ENCODE results near the gene DLX4.

Gene DLX4, protein sequence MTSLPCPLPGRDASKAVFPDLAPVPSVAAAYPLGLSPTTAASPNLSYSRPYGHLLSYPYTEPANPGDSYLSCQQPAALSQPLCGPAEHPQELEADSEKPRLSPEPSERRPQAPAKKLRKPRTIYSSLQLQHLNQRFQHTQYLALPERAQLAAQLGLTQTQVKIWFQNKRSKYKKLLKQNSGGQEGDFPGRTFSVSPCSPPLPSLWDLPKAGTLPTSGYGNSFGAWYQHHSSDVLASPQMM

GRCh38 chr17:49969134-49969759, at the start of gene DLX4:
Gene DLX4, plus strand, starts transcription at chr17:49969190. Its CDS starts 279 bp downstream, at chr17:49969469.
- DNase-seq = no peak

DNA sequence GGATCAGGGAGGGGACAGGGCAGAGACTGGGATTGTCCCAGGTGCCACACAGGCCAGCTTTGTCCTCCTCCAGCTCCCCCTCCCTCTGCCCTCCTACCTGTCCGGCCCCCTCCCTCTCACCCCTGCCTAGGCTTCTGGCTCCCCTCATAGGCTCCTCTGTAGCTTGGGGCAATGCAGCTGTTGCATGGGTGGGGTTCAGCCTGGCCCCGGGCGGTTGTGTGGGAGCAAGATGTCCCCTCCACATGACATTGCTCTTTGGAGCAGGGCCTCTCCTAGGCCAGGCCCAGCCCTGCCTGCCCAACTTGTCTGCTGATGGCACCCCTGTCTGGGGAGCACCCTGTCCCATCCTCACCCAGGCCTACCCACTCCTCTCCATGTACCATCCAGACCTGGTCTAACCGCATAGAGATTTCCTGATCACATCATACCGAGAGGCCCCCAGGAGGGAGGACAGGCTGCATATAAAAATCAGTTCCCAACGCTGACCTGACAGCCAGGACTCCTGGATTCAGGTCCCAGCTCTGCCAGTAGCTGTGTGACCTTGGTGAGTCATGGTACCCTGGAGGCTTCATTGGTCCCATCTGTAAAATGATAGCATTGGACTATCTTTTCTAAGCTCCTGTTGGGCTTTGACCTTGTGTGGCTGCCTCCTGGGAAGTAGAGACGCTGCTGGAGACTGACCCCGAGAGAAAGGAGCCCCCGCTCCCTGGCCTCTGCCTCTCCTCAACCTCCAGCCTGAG, 48.8 kb upstream of the DLX4 start:
- no peak for DNase-seq

GRCh38 chr17:49922095-49922494, 46.9 kb upstream of the DLX4 start:
- no peak for DNase-seq

GRCh38 chr17:49924116-49924515, 44.9 kb upstream of the DLX4 start:
- DNase-seq = no peak

GRCh38 chr17:49924589-49924988, 44.4 kb upstream of the DLX4 start:
- DNase-seq = no peak

DNA sequence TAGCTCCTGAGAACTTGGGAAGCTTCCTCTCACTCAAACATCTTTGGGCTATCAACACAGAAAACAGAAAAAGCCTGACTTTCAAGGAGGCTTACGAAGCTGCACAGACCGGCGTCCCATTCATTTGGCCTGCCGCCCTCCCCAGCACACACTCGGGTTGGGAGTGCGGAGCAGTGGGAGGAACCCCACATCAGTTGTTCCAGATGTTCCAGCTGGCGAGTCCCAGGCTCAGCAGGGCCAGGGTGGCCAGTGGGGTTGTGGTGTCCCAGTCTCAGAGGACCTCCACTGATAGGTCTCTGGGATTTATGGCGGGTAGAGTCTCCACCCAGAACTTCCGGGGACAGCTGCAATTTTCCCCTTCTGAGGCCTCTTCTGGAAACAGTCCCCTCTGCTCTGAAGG, 43.1 kb upstream of the DLX4 start:
- DNase-seq = peak; percentile 51

DNA sequence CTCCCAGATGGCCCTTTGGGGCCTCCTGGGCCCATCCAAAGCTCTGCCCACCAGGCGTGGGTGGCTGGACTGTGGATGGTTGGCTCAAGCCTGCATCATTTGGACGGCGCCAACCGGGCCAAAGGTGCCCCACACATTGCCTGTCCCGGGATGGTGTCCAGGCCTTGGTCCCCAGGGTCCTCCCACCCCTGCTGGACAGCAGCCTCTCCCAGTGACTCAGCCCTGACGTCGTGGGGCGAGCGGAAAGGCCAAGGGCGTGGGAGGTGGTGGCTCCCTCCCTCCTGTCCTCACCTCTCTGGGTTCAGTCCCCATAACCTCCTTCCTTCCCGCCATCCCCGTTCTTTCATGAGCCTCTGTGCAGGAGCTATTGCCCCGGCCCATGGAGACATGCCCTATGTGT, 42.1 kb upstream of the DLX4 start:
- no peak for DNase-seq

- DNase-seq = no peak
These were observed 40.7 kb upstream of the DLX4 start for GRCh38 chr17:49928126-49928800.

DNA sequence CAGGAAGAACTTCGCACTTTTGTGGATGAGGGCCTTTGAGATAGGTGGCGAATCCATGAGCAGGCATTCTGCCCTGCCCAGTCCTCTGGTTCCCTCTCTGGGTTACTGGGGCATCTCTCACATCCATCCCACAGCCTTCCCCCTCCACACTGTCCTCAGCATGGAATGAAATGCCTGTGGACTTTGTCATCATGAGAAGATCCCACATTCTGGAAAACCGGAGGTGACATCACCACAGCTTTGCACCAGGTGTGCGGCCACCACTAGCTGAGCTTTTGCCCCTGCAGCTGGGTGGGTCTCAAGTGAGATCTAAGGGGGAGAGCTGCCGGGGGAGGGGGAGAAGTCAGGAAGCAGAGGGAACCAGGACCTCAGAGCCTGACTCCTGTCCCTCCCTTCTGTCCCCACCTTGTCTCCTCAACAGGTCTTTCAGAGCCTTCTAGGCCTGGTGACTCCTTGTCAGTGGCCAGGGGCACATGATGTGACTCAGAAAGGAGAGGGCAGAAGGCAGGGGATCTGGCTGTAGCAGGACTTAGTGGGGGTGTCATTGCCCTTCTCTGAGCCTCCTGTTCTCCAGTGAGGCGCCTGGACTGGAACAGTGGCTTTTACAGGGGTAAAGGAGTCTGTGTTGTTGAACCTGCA, 40.0 kb upstream of the DLX4 start:
- no peak for DNase-seq

DNA sequence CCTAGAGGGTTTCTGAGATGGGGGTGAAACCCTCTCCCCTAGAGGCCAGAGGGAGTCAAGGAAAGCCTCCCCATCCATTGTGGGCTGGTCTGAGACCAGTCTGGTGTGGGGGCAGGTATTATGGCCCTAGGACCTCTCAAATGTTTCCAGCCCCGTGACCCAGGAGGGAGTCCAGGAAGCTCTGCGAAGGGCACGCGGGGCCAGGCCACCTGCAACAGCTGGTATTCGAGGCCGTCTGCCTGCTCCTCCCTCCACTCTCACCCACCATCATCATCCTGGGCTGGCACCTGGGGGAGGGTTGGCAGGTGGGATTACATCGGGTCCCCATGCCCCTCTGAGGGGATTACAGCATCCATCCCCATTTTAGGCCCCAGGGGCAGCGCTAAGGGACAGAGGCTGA, 38.1 kb upstream of the DLX4 start:
- no peak for DNase-seq

DNA sequence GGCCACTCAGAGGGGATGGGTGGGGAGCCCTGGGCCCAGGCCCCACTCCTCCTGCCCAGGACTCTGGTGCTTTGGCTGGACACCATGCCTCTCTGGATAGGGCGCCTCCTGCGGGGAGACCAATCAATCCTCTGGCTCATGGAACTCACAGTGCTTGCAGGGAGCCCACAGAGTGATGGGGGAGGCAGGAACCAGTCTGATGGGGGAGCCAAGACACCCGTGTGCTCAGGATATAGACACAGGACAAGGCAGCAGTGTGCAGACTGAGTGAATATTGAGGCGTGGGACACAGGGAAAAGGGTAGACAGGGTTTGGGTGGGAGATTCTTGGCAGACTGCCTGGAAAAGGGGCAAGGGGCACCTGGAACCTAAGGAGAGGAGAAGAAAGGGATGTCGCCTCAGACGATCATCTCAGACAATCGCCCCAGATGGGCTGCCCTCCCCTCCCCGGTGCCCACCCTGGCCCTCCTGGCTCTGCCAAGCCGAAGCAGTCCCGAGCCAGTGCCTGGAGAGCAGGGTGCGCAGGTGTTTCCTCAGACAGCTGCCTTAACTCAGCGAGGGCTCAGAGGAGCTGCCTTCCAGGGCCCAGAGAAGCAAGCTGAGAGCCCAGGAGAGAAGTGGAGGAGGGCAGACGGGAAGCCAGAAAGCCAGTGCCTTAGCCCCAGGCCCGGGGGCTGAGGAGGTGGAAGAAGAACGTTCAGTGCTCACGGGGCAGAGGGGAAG, 37.4 kb upstream of the DLX4 start:
- no peak for DNase-seq

DNA sequence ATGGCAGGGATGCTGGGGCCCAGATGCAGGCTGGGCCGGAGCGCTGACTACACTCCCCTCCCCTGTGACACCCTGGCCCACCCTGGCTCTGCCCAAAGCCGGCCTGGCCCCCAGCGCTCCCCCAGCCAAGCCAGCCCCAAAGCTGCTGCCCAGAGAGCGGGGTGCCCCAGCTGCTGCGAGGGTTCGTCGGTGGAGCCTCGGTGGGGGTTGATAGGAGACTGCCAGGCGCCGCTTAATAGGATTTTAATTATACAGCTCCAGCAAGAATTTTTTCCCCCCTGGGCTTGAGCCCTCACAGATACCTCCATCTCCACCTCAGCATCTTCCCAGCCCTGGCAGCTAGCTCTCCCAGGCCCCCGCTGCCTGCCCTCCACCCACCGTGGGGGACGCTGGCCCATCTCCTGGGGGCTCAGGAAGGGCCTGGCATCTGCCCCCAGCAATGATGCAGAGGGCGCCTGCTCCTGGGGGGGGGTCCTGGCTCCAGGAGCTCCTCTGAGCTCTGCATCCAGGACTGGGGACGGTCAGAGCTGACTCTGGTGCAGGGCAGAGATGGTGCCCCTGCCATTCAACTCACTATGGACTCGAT, 36.8 kb upstream of the DLX4 start:
- no peak for DNase-seq

GRCh38 chr17:49932901-49933300, 36.1 kb upstream of the DLX4 start:
- no peak for DNase-seq

DNA sequence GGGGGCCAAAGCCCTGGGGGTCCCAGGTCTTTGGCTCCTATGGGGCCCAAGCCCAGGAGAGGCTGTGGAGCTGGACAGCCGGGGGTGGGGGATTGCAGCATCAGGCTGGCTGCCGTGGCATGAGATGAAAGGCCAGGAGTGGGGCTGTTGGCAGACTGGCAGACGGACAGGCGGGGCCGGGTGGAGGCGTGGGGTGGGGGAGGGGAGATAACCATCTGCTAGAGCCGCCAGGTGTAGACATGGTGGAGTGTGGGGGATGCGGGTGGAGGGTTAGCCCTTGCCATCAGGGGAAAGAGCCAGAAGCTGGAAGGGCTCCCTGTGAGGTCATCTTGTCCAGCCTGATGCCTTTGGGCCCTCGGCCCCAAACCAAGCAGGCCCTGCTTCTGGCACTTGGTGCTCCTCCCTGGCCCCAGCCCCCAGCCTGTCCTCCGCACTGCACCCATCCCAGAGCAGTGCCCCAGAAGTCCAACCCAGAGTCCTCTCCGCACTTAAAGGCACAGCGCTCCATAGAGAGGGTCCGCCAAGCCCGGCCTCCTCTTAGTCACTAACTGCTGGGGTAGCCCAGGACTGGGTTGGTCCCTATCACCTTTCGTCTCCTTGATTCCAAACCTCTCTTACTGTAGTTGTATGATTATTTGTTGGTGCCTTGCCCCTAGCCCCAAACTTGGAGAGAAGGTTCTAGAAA, 33.3 kb upstream of the DLX4 start:
- DNase-seq = no peak

GRCh38 chr17:49936386-49936785, 32.6 kb upstream of the DLX4 start:
- DNase-seq = no peak

DNA sequence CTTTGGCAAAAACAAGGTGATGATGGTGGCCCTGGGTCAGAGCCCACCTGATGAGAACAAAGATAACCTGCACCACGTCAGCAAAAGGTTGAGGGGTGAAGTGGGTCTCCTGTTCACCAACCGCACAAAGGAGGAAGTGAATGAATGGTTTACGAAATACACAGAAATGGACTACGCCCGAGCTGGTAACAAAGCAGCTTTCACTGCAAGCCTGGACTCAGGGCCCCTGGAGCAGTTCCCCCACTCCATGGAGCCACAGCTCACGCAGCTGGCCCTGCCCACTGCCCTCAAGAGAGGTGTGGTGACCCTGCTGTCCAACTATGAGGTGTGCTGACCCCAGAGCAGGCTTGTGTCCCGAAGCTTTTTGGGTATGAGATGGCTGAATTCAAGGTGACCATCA, 29.7 kb upstream of the DLX4 start:
- DNase-seq = no peak

DNA sequence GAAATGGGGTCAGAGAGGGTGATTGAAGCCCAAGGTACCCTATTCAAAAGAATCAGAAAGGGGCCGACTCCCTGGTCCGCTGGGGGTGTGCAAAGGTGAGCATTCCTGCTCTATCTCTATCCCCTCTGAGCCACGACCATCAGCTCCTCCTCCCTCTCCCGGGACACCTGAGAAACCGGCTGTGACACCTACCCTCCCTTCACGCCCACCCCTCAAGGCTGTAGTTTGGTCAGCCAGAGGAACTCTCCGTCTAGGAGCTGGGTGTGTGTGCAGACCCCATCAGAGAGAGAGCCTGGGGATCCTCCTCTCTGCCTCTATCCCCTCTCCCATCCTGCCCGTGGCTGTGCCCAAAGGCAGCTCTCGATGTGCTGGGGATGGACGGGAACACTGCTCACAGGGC, 27.6 kb upstream of the DLX4 start:
- DNase-seq = no peak

GRCh38 chr17:49942947-49943346, 26.0 kb upstream of the DLX4 start:
- no peak for DNase-seq

GRCh38 chr17:49944273-49944870, 24.6 kb upstream of the DLX4 start:
- no peak for DNase-seq

GRCh38 chr17:49946208-49946607, 22.8 kb upstream of the DLX4 start:
- no peak for DNase-seq

- no peak for DNase-seq
These were observed 21.9 kb upstream of the DLX4 start for GRCh38 chr17:49946964-49947584.

Measured in femur (tissue), 1 donor.